Kidney (tissue), 14 donors: ENCODE results near the gene MATN1. TPM values are rescaled to one million over a fixed set of nuclear protein-coding genes. Genes with fewer than 3 reads are reported as not detected.

Experiments used
- DNase-seq, 5 donors: peaks; one replicate each; pipeline ENCODE4 v3.0.0-alpha.2; 2013 to 2020
- FAIRE-seq: peaks from 2 replicates; lab custom pipeline; 2012; peaks lifted over from hg19 to GRCh38; lab: Jason Lieb, UNC
- H3K27ac ChIP-seq, 2 donors: one replicate each; pipeline ENCODE4 v1.7.0; 2013; ENCODE audit warnings: low read depth in 2 of 2, low read length in 2 of 2, inconsistent platforms in 1 of 2
- H3K27me3 ChIP-seq: one replicate; pipeline ENCODE4 v1.7.1; 2013; ENCODE audit warnings: low read length, inconsistent platforms; ENCODE audit not compliant: control insufficient read depth, insufficient read depth
- H3K36me3 ChIP-seq, 3 donors: one replicate each; pipeline versions ENCODE4 v1.7.0 to v1.7.1; 2013; ENCODE audit warnings: low read length in 3 of 3, control low read depth in 1 of 3, inconsistent platforms in 1 of 3; ENCODE audit not compliant: insufficient read depth in 3 of 3, control insufficient read depth in 2 of 3
- H3K4me1 ChIP-seq, 3 donors: one replicate each; pipeline versions ENCODE4 v1.7.0 to v1.7.1; 2013; ENCODE audit warnings: low read length in 3 of 3, inconsistent platforms in 1 of 3, low read depth in 1 of 3; ENCODE audit not compliant: control insufficient read depth in 2 of 3, insufficient read depth in 2 of 3
- H3K4me3 ChIP-seq, 3 donors: one replicate each; pipeline versions ENCODE4 v1.7.0 to v1.8.1; 2013; ENCODE audit warnings: low read length in 3 of 3, control low read depth in 1 of 3, inconsistent platforms in 1 of 3
- H3K9ac ChIP-seq, 3 donors: one replicate each; pipeline versions ENCODE4 v1.7.0 to v1.7.1; 2013; ENCODE audit warnings: low read length in 3 of 3, control low read depth in 1 of 3, inconsistent platforms in 1 of 3
- H3K9me3 ChIP-seq, 3 donors: one replicate each; pipeline versions ENCODE4 v1.7.0 to v1.7.1; 2013; ENCODE audit warnings: low read length in 3 of 3, control low read depth in 1 of 3, inconsistent platforms in 1 of 3; ENCODE audit not compliant: control insufficient read depth in 2 of 3, insufficient read depth in 1 of 3
- CTCF ChIP-seq: IDR thresholded peaks from 3 replicates; pipeline ENCODE4 v1.5.1; 2012; ENCODE audit warnings: mild to moderate bottlenecking, moderate library complexity, borderline replicate concordance; ENCODE audit not compliant: insufficient read depth; ENCODE audit errors: extremely low read depth
- intact Hi-C: fragments of 100-400 bp; cut with DNase I; formaldehyde crosslinking; loops from one replicate; pipeline ENCODE4 v1.11.1; 2022
- polyA plus RNA-seq: library from polyadenylated mRNA; stranded (reverse); fragments of 350-450 nt; fragmentation: Illumina TruSeq; extraction: RNeasy Lipid Tissue Mini Kit (QIAGEN cat#74804); gene quantifications from one replicate; pipeline ENCODE4 v1.2.3, GENCODE V29; 2014; ENCODE audit warnings: low read depth, low replicate concordance; ENCODE audit not compliant: insufficient read depth
- total RNA-seq: library from RNA; stranded (reverse); fragmentation: NEBNext Ultra II Directional; extraction: Animal tissue kit (Norgen Biotek cat#: 25700); gene quantifications from one replicate; pipeline ENCODE4 v1.2.1, GENCODE V29; 2021
- donor health status: control.
- donor health status: control.
- donor health status: control.
- donor health status: control.
- donor health status: control.
- donor health status: DM: yes; HTN: yes; CAD: no.
- donor health status: Normal renal cell carcinoma (clear cell type).

Gene MATN1
- total and polyA plus RNA-seq, 2 donors from 2014 or later: 0.13 TPM; not detected in 1

DNA sequence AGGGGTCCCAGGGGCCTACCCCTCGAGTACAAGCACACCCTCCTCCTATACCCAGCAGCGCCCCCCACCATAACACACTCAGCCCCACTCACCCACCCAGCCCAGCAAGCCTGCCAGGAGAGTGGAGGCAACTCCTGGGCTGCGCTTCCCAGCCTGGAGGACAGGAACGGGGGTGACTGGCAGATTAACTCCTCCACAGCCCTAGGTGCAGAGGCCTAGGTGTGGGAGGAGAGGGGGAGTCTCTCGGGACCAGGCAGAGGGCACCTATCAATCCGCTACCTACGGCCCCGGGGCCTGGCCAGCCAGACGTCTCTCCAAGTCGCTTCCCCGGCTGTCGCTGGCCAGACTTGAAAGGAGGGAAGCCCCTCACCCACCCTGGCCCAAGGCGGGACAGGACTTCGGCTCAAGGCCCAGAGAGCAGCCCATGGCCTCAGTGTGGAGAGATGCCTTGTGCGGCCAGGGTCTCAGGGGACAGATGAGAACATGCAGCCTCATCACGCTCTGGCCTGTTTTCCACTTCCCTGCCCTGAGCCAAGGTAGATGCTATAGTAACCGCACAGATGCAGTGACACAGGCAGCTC lies 24.9 kb downstream of the MATN1 start:
- Histone ChIP-seq H3K27me3 (no peaks in the 10 kb centered on the region), H3K27ac (no peak overlapping the region), H3K4me3 (no peak overlapping the region), H3K36me3 (no peaks in the 10 kb centered on the region), H3K9ac (no peak overlapping the region), H3K4me1 (no peaks in the 10 kb centered on the region), H3K9me3 (no peaks in the 10 kb centered on the region)
- no peak for TF ChIP-seq CTCF
- DNase-seq: peak in 2 of 5 donors; percentile 49 to 56
- FAIRE-seq: no peak
- intact Hi-C loops: no loop called here

DNA sequence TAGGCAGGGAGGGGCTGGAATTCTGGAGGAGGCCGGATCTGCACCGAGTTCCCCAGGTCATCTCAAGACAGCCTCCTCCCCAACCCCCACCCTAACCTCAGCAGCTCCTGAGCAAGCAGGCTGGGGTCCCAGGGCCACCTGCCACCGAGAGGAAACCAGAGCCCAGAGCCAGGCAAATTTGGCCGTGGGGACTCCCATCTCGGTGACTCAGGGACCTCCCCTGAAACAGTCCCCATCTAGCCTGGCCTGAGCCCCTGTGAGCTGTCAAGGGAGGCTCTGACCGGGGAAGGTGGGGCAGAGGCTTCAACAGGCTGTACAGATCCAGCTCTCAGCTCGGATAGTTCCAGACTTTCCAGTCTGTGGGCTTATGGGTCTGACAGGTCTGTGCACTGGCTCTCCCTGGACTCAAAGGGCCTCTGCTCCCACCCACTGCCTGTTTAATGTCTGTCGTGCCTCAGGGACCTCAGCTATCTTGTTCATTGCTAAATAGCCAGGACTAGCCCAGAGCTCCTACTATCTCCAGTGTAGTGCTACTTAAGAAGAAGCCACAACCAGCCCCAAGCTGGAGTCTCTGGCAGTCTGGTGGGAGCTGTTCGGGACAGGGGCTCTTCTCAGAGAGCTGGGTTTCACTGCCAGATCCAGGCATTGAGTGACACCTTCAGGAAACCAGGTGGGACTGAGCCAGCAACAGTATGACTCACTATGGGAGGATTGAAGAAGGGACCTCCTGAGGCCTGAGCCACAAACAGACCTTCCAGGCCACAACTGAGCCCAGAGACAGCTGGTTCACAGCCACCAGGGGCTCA lies 25.6 kb downstream of the MATN1 start:
- DNase-seq: peak in 2 of 5 donors; percentile 46 to 60
- Histone ChIP-seq H3K4me3 (no peak overlapping the region), H3K4me1 (no peaks in the 10 kb centered on the region), H3K36me3 (no peaks in the 10 kb centered on the region), H3K27ac (no peak overlapping the region), H3K9me3 (no peaks in the 10 kb centered on the region), H3K9ac (no peak overlapping the region), H3K27me3 (no peaks in the 10 kb centered on the region)
- intact Hi-C loops: no loop called here
- no peak for FAIRE-seq
- TF ChIP-seq CTCF: no peak

DNA sequence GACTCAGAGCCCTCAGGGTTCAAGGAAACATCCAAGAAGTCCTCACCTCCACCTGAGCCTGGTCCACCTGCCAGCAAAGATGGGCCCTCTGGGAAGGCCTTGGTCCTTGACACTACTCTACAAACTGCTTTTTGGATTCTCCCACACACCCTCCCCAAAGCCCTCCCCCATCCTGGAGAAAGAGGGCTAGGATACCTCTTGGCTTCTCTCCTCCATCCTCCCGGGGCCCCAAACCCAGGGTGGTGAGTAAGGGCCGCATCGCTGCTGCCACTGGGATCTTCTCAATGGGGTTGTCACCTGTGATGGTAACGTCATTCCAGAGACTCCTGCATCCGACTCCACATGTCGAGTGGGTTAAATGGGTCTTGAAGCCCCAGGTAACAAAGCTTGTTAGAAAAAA lies 26.6 kb downstream of the MATN1 start:
- Histone ChIP-seq H3K36me3 (no peaks in the 10 kb centered on the region), H3K9ac (no peak overlapping the region), H3K27me3 (no peaks in the 10 kb centered on the region), H3K4me1 (no peaks in the 10 kb centered on the region), H3K4me3 (no peak overlapping the region), H3K9me3 (no peaks in the 10 kb centered on the region), H3K27ac (no peak overlapping the region)
- intact Hi-C loops: no loop called here
- DNase-seq: peak in 2 of 5 donors; percentile 20 to 31
- FAIRE-seq: no peak
- no peak for TF ChIP-seq CTCF
